ENCODE data around the gene RIMS4. TPM values are rescaled to one million over a fixed set of nuclear protein-coding genes. Genes with fewer than 3 reads are reported as not detected.
A peak's percentile ranks its signal among the peaks of the same experiment; 100 is the strongest.

The RIMS4 gene
- total and polyA plus RNA-seq, 12 donors = 0.11 to 6.3 (median 0.78) TPM; not detected in 1

- Histone ChIP-seq H3K4me3 (no peak overlapping the region), H3K4me1 (replicated peaks in 1 of 2) (peaks cover 6 to 23% of the 10 kb centered on the region in 2 donors), H3K36me3 (replicated peaks in 1 of 2) (no peaks in the 10 kb centered on the region), H3K9me3 (replicated peaks in 1 of 3) (no peaks in the 10 kb centered on the region), H3K27me3 (peaks cover 11% of the 10 kb centered on the region), H3K27ac (no peak overlapping the region)
- TF ChIP-seq, protein P1, sequence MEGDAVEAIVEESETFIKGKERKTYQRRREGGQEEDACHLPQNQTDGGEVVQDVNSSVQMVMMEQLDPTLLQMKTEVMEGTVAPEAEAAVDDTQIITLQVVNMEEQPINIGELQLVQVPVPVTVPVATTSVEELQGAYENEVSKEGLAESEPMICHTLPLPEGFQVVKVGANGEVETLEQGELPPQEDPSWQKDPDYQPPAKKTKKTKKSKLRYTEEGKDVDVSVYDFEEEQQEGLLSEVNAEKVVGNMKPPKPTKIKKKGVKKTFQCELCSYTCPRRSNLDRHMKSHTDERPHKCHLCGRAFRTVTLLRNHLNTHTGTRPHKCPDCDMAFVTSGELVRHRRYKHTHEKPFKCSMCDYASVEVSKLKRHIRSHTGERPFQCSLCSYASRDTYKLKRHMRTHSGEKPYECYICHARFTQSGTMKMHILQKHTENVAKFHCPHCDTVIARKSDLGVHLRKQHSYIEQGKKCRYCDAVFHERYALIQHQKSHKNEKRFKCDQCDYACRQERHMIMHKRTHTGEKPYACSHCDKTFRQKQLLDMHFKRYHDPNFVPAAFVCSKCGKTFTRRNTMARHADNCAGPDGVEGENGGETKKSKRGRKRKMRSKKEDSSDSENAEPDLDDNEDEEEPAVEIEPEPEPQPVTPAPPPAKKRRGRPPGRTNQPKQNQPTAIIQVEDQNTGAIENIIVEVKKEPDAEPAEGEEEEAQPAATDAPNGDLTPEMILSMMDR (IDR thresholded peaks at IDR 0.05) = peak; percentile 53 to 77 (median 67)
- TF ChIP-seq POLR2A (IDR thresholded peaks at IDR 0.05) = no peak
- WGBS, 4 donors = 8 to 14% (median 11%) methylated on average over 5 of the region's 5 CpGs
- peak; percentile 72 to 94 (median 82) for DNase-seq
- intact Hi-C loops (cut with DNase I) = loop anchor here in 1 of 2 donors (2.0 kb wide), 1 partner anchor 119 kb away; no protein-coding TSS in a partner anchor
Measured at GRCh38 chr20:44747166-44748004, 63.0 kb downstream of the RIMS4 start.

DNA sequence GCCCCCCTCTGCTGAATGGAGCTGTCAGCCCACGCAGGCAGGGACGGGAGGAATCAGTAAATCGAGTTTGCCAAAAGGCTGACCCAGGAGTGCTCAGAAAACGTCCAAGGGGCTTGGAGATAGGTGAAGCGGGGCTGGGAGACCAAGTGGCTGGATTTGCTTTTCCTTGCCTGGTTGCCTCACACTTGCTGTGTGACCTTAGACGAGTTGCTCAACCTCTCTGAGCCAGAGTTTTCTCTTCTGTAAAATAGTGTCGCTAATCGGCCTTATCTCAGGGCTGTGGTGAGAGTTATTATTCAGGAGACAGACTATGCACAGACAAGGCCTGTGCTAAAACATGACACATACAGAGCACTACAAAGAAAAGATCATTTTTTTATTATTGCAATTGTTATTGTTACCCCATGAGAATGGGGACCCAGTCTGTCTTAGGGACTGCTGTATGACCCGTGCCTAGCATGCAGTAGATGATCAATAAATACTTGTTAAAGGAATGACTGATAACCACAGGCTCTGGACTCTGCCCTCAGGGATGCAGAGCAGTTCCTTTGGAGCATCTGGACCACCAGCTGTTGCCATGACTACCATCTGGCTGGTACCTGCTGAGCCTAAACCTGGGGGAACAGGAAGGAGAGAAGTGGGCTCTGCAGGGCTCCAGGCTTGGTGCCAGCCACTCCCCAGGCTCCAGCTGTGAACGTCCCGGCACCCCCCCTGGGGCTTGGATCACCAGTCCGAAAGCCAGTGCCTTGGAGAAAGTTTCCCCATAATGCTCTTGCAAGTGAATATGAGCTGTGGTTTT is 63.8 kb downstream of the RIMS4 start:
- no peak for TF ChIP-seq POLR2A (IDR thresholded peaks at IDR 0.05)
- TF ChIP-seq, protein P1 (IDR thresholded peaks at IDR 0.05) = no peak
- DNase-seq = no peak
- WGBS, 4 donors = 18 to 34% (median 23%) methylated on average over 9 to 12 of the region's 12 CpGs
- Histone ChIP-seq H3K4me3 (peak overlapping the region in 3 of 4 donors; percentile 26 to 64 (median 52)), H3K27ac (no peak overlapping the region), H3K27me3 (peaks cover 11% of the 10 kb centered on the region), H3K9me3 (replicated peaks in 1 of 3) (no peaks in the 10 kb centered on the region), H3K36me3 (replicated peaks in 1 of 2) (no peaks in the 10 kb centered on the region), H3K4me1 (replicated peaks in 1 of 2) (peaks cover 6 to 23% of the 10 kb centered on the region in 2 donors)
- intact Hi-C loops (cut with DNase I) = loop anchor here in 1 of 2 donors (2.0 kb wide), 1 partner anchor 120 kb away; no protein-coding TSS in a partner anchor

GRCh38 chr20:44745598-44746366 is 64.6 kb downstream of the RIMS4 start, which contains the start of gene KCNK15:
Gene KCNK15, plus strand, starts transcription at chr20:44745865. Its CDS starts 46 bp downstream, at chr20:44745911.
- peak within 1 kb of the TSS in 3 of 4 donors; percentile 26 to 64 (median 52) for H3K4me3 ChIP-seq
- 0 to 3% (median 1%) methylated on average over 18 to 81 of the region's 81 CpGs for WGBS, 4 donors
- no peaks in the 10 kb centered on the region for H3K9me3 ChIP-seq (replicated peaks in 1 of 3)
- peak in 1 of 2 donors; percentile 23 for TF ChIP-seq POLR2A (IDR thresholded peaks at IDR 0.05)
- TF ChIP-seq, protein P1 (IDR thresholded peaks at IDR 0.05) = no peak
- H3K27me3 ChIP-seq = peaks cover 8% of the 10 kb centered on the region
- H3K36me3 ChIP-seq (replicated peaks in 1 of 2) = no peaks in the 10 kb centered on the region
- DNase-seq = peak in 4 of 7 donors; percentile 41 to 60 (median 46)
- peak within 1 kb of the TSS in 1 of 5 donors; percentile 64 for H3K27ac ChIP-seq
- H3K4me1 ChIP-seq (replicated peaks in 1 of 2) = peaks cover 6 to 23% of the 10 kb centered on the region in 2 donors
- intact Hi-C loops (cut with DNase I) = loop anchor here in 1 of 2 donors (2.0 kb wide), 1 partner anchor 121 kb away; no protein-coding TSS in a partner anchor
